ENCODE measurements around the gene UCP2.
A peak's percentile ranks its signal among the peaks of the same experiment; 100 is the strongest.

UCP2 gene

DNA sequence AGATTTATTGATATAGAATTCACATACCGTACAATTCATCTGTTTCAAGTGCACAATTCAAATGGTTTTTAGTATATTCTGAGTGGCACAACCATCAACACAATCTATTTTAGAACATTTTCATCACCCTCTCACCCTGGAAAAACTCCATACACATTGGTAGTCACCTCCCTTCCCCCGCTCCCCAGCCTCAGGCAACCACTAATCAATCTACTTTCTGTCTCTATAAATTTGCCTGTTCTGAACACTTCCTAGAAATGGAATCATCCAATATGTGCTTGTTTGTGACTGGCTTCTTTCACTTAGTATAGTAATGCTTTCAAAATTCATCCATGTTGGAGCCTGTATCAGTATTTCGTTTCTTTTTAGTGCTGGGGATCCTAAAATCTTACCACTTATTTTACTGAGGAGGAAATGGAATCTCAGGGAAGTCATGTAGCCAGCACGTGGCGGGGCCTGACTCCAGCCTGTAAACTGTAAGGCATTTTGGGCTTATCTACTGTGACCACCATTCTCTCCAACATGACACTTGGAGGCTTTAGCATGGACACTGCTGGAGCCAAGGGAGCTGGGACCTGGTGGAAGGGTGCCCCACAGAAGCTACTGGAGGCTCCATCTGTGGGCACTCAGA, 27.1 kb upstream of the UCP2 start:
- DNase-seq (ENCODE audit: low read depth in 2 of 2): no peak

DNA sequence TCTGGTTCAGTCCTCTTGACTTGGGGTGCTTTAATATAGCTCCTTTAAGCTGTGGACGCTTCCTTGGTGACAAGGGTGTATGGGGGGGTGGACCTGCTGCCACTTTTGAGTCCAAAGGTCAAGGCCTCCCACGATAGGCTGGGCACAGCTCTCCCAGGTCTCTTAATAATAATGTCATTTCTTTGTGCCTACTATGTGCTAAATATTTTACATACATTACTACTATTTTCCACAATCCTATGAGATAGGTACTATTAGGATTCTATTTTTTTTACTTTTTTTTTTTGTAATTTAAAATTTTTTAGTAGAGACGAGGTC, 26.5 kb upstream of the UCP2 start:
- no peak for DNase-seq (ENCODE audit: low read depth in 2 of 2)

DNA sequence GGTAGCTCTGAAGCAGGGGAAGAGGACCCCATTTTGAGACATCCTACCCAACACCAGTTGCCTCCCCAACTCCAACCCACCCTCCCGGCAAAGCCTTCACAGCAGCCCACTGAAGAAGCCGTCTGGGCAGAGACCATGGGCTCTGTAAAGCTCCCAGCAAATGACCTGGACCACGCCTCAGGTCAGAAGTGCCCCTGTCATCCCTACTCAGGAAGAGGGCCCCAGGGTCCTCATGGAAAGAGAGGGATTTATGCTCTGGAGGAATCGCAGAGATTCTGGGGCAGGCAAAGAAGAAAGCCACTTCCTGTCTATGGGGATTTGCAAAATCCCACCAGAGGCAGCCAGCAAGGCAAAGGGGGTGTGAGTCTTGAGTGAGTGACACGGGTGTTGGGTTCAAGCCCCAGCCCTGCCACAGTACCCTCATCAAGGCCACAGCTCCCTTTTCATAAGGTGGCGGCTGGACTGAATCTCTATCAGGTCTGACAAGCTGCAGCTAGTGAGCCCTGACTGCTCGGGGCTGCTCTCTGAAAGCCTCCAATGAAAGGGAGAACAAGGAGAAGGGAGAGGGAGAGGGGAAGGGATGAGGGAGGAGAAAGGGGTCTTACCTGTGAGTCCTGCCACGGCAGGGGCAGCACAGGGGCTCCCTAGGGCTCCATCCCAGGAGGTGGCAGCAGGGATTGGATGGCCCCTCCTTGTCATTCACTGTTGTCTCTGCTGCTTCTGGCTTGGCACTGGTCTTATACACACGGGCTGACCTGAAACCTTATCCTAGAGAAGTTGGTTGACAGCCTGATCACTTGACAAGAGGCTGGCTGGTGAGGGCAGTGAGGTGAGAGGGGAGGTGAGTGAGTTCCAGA, 26.0 kb upstream of the UCP2 start, which contains the start of gene UCP3:
TSS of gene UCP3 (minus strand) at position 713 of the 857 bp plus-strand sequence. CDS start 2,043 bp downstream, outside the sequence.
- no peak for DNase-seq (ENCODE audit: low read depth in 2 of 2)

DNA sequence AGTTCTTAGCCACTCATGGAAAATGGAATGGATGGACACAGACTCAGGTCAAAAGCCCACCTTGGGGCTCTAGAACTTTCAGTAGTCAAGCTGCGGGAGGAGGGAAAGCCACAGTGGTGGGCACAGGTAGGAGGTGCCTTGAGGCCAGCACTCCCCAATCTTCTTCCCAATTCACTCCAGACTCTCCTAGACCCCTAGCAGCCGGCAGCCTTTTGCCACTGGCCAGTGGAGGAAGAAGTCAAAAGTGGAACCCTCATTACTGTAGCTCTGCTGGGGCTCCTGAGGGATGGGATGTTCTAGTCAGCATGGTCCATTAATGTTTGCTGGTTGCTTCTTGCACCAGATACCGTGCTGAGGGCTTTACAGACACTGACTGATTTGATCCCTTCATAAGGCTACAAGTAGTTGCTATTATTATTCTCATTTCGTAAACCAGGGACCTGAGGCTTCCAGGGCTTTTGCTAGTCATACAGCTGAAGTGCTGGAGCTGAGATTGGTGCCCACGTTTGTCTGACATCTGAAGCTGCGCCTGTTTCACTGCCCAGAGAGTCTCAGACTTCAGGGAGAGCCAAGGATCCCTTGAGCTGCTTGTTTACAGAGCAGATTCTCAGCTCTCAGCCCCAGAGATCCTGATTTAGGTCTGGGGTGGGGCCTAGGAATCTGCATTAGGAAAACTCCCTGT, 25.2 kb upstream of the UCP2 start:
- no peak for DNase-seq (ENCODE audit: low read depth in 2 of 2)

GRCh38 chr11:74006743-74007304, 24.2 kb upstream of the UCP2 start:
- no peak for DNase-seq (ENCODE audit: low read depth in 2 of 2)

DNA sequence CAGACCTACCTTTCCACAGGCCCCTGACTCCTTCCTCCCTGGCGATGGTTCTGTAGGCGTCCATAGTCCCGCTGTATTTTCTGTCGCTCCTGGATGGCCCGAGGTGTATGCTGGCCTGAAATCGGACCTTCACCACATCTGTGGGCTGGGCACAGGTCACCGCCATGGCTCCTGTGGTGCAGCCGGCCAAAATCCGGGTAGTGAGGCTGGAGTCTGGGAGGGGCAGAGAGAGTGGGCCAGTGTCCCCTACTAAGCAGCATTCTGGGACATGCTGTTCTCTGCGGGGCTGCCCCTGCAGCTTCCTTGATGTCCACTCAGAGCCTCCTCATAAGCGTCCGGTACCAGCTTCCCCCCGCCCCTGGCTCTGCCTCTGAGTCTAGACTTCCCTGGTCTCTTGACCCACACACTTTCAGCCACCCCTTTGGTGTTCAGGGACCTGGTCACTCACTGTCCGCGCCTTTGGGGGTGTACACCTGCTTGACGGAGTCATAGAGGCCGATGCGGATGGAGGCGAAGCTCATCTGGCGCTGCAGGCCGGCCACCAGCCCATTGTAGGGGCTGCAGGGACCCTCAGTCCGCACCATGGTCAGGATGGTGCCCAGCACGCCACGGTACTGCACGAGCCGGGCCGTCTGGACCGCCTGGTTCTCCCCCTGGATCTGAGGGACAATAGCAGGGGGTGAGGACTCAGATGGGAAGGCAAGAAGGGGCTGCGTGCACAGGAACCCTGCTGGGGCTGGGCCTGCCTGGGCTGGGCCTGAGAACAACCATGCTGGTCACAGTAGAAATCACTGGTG, 23.3 kb upstream of the UCP2 start:
- no peak for DNase-seq (ENCODE audit: low read depth in 2 of 2)

DNA sequence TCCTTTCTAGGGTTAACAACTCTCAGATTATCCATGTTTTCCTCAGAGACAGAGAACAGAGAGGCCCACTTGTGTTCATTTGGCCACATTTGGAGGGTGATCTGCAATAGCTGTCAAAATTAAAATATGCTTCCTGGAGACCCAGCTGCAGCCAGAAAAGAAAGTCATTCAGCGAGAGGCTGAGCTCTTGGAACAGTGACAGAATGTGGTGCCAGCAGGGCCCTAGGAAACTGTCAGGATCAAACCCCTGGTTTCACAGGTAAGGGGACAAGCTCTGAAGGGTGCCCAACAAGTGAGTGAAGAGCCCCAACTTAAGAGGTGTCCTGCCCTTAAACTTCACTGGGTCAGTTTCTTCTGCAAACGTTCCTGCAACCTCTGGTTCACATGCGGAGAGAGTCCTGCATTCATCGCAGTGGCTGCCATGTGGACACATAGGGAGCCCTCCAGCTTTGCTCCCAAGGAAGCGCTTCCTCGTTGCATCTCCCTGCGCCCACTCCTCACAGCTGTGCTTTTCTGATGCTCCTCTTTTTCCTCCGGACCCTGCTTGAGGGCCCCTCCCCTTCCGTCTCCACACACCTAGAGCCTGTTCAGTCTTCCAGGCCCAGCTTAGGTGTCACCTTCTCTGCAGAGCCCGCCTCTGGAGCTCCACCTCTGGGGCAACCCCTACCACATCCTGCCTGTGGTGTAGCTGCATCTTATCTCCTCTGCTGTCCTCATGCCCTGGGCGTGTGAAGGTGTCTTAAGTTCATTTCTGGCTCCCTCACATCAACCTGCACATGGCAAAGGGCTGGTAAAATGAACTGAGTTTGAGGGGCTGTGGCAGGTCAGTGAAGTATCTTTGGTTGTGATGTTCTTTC, 22.3 kb upstream of the UCP2 start:
- DNase-seq (ENCODE audit: low read depth in 2 of 2): peak; percentile 56 to 73

- no peak for DNase-seq (ENCODE audit: low read depth in 2 of 2)
These were observed 21.5 kb upstream of the UCP2 start for GRCh38 chr11:74004046-74004695.

GRCh38 chr11:74002832-74003231, 20.2 kb upstream of the UCP2 start:
- no peak for DNase-seq (ENCODE audit: low read depth in 2 of 2)

DNA sequence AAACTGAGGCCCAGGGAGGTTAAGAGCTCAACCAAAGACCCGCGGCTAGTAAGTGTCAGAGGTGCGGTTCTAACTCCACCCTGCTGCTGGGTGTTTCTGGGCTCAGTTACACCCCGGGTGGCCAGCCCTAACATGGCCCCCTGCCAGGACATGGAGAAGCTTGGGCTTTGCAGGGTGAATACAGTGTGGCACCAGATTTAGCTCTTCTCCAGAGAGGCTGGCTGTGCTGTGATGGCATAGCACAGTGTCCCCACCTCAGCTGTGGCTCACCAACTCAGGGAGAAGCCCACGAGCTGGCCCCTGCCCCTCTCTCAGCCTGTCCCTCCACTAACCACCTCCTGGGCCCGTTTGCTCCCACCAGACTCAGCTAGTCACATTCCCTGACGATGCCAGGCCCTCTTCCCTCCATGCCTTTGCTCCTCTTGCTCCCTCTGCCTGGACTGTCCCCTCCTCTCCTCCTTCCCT, 19.2 kb upstream of the UCP2 start:
- no peak for DNase-seq (ENCODE audit: low read depth in 2 of 2)

- DNase-seq (ENCODE audit: low read depth in 2 of 2): no peak
These were observed 17.9 kb upstream of the UCP2 start for GRCh38 chr11:74000307-74001133.

DNA sequence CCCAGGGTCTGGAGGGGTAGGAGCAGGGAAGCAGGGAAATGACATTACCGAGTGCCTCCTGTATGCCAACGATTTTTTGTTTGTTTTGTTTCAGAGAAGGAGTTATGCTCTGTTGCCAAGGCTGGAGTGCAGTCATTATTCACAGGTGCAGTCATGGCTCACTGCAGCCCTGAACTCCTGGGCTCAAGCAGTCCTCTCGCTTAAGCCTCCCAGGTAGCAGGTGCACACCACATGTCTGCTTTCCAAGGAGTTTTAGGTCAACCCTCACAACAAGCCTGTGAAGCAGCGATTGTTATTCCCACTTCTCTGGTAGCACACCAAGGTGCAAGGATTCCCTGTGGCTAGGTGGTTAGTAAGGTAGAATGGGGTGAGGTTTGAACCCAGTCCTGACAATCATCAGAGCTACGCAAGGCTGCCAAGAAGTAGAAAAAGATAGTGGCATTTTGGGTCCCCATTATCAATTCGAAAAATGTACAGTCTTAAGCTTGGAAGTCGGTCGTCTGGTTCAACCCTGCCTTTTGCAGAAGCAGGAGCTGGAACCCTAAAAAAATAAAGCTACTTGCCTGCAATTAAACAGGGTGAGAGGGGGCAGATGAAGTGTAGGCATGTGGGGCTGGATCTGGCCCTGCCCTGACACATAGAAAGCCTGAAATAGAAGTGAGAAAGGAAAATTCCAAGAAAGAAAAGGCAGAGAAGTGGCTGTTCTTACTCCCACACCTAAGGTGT, 17.1 kb upstream of the UCP2 start:
- DNase-seq (ENCODE audit: low read depth in 2 of 2): no peak

DNA sequence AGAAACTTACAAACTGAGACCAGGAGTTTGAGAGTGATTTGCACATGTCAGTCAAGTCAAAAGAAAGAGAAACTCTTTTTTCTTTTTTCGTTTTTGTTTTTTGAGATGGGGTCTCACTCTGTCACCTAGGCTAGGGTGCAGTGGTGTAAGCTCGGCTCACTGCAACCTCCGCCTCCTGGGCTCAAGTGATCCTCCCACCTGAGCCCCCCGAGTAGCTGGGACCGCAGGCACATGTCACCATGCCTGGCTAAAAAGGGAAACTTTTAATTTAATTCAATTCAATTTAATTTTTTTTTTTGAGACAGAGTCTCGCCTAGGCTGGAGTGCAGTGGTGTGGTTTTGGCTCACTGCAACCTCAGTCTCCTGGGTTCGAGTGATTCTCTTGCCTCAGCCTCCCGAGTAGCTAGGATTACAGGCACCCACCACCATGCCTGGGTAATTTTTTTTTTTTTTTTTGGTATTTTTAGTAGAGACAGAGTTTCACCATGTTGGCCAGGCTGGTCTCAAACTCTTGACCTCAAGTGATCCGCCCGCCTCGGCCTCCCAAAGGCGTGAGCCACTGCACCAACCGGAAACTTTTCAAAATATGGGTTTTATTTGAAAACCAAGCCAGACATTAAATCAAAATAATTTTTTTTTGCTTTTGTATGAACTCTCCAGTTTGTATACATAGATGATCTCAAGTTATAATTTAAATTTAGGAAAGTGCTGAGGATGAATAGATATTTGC, 16.4 kb upstream of the UCP2 start:
- no peak for DNase-seq (ENCODE audit: low read depth in 2 of 2)

DNA sequence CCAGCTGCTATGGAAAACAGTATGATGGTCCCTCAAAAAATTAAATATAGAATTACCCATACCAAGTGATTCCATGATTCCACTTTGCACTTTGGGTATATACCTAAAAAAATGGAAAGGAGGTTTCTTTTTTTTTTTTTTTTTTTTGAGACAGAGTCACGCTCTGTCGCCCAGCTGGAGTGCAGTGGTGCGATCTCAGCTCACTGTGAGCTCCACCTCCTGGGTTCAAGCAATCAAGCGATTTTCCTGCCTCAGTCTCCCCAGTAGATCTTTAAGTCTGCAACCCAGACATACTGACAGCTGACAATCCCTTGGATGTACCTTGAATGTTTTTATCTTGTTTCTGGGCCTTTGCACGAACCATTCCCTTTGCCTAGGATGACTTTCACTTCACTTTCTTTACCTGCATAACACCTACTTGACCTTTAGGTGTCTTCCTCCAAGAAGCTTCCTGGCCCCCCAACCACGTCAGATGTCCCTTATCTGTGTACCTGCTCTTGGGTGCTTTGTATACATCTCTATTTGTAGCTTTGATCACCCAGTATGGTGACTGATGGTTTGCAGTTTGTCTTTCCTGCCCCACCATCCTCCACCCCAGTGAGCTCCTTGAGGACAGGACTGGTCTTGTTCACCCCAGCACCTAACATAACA, 14.6 kb upstream of the UCP2 start:
- no peak for DNase-seq (ENCODE audit: low read depth in 2 of 2)

DNA sequence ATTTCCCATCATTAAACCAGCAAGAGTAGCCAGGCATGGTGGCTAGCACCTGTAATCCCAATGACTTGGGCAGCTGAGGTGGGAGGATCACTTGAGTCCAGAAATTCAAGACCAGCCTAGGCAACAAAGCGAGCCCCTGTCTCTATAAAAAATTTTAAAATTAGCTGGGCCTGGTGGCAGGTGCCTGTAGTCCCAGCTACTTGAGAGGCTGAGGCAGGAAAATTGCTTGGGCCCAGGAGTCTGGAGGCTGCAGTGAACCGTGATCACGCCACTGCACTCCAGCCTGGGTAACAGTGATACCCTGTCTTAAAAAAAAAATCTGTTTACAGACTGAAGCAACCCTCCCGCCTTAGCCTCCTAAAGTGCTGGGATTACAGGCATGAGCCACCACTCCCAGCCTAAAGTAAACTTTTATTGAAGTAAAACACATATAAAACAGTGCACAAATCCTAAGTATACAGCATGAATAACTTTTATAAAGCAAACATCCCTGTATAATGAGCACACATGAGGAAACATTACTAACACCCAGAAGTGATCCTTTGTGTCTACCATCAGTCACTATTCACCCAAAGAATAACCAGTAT, 13.6 kb upstream of the UCP2 start:
- DNase-seq (ENCODE audit: low read depth in 2 of 2): no peak

GRCh38 chr11:73995731-73996130, 13.1 kb upstream of the UCP2 start:
- no peak for DNase-seq (ENCODE audit: low read depth in 2 of 2)

- no peak for DNase-seq (ENCODE audit: low read depth in 2 of 2)
These were observed 12.6 kb upstream of the UCP2 start for GRCh38 chr11:73995247-73995646.

Data from stimulated activated CD8-positive, alpha-beta memory T cell treated with anti-CD3 and anti-CD28 coated beads, Interleukin-2, amount 100 ng/mL, for 1 hour (primary cell).